OCI-LY1 (cell line): ENCODE measurements around the gene SYP.

Experiments used
- H2AFZ ChIP-seq: fragments of 200-600 bp; sonication (generic), shearing (Covaris generic); 2 replicates; pipeline ENCODE4 v1.6.0; 2014; ENCODE audit warnings: antibody characterized with exemption, mild to moderate bottlenecking, low read length
- H3F3A ChIP-seq: fragments of 200-600 bp; sonication (generic), shearing (Covaris generic); 2 replicates; pipeline ENCODE4 v1.6.0; 2014; ENCODE audit warnings: mild to moderate bottlenecking, antibody characterized with exemption, low read length, moderate library complexity; ENCODE audit not compliant: insufficient read depth
- H3K27ac ChIP-seq: fragments of 200-600 bp; sonication (generic); 2 replicates; pipeline ENCODE4 v1.5.1; 2014; ENCODE audit warnings: low read length, mixed run types, mild to moderate bottlenecking, low read depth; ENCODE audit not compliant: poor library complexity, severe bottlenecking
- H3K27me3 ChIP-seq: fragments of 200-600 bp; sonication (generic); 2 replicates; pipeline ENCODE4 v1.6.0; 2014; ENCODE audit warnings: antibody characterized with exemption, mild to moderate bottlenecking, low read length, moderate library complexity; ENCODE audit not compliant: insufficient read depth
- H3K36me3 ChIP-seq: fragments of 200-600 bp; sonication (generic); 2 replicates; pipeline ENCODE4 v1.6.1; 2014; ENCODE audit warnings: mild to moderate bottlenecking, antibody characterized with exemption, low read length, moderate library complexity, mixed read lengths; ENCODE audit not compliant: insufficient read depth
- H3K4me1 ChIP-seq: fragments of 200-600 bp; sonication (generic); 2 replicates; pipeline ENCODE4 v1.5.1; 2014; ENCODE audit warnings: mild to moderate bottlenecking, low read length, moderate library complexity; ENCODE audit not compliant: insufficient read depth, severe bottlenecking
- H3K4me2 ChIP-seq: fragments of 200-600 bp; sonication (generic), shearing (Covaris generic); 2 replicates; pipeline ENCODE4 v1.6.1; 2014; ENCODE audit warnings: low read length
- H3K4me3 ChIP-seq: fragments of 200-600 bp; sonication (generic); 2 replicates; pipeline ENCODE4 v1.5.1; 2014; ENCODE audit warnings: low read length, low read depth, mild to moderate bottlenecking, mixed read lengths; ENCODE audit not compliant: poor library complexity, severe bottlenecking
- H3K79me2 ChIP-seq: fragments of 200-600 bp; shearing (Covaris generic); 2 replicates; pipeline ENCODE4 v1.6.1; 2016; ENCODE audit warnings: mixed run types, low read length, mixed read lengths; ENCODE audit not compliant: insufficient read depth
- H3K9ac ChIP-seq: fragments of 200-600 bp; sonication (generic), shearing (Covaris generic); 2 replicates; pipeline ENCODE4 v1.6.1; 2014; ENCODE audit warnings: mild to moderate bottlenecking, low read length, mixed read lengths
- H3K9me2 ChIP-seq: fragments of 200-600 bp; sonication (generic), shearing (Covaris generic); 2 replicates; pipeline ENCODE4 v1.6.1; 2014; ENCODE audit warnings: low read depth, mild to moderate bottlenecking, low read length, mixed read lengths
- H3K9me3 ChIP-seq: fragments of 200-600 bp; shearing (Covaris generic); 2 replicates; pipeline ENCODE4 v1.6.1; 2014; ENCODE audit warnings: low read length, mixed read lengths
- H4K20me1 ChIP-seq: fragments of 200-600 bp; sonication (generic), shearing (Covaris generic); 2 replicates; pipeline ENCODE4 v1.6.0; 2016; ENCODE audit warnings: mild to moderate bottlenecking, low read length; ENCODE audit not compliant: insufficient read depth
- EZH2 ChIP-seq: fragments of 200-600 bp; sonication (generic), shearing (Covaris generic); IDR thresholded peaks from 2 replicates; pipeline ENCODE4 v1.8.0; 2017; ENCODE audit warnings: borderline replicate concordance, mixed run types, mild to moderate bottlenecking, antibody characterized with exemption, low read length, moderate library complexity, mixed read lengths
- TF ChIP-seq, protein P1 (sequence below): fragments of 200-600 bp; sonication (generic), shearing (Covaris generic); IDR thresholded peaks from 2 replicates; pipeline ENCODE4 v1.5.1; 2017; ENCODE audit warnings: mild to moderate bottlenecking, antibody characterized with exemption, low read length, moderate library complexity, mixed read lengths

The SYP gene

DNA sequence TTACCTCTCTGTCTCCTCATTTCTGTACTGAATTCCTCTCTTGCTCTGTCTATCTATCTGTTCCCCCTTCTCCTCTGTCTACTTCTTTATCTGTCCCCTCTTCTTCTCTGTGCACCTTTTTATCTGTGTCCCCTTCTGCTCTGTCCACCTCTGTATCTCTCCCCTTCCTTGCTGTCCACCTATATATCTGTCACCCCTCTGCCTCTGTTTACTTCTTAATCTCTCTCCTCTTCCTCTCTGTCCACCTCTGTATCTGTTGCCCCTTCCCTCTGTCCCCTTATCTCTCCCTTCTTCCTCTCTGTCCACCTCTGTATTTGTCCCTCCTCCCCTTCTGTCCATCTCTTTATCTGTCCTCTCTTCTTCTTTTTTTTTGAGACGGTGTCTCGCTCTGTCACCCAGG lies 44.2 kb upstream of the SYP start:
- Histone ChIP-seq H3K4me2 (no peak overlapping the region), H3K4me3 (no peak overlapping the region)

DNA sequence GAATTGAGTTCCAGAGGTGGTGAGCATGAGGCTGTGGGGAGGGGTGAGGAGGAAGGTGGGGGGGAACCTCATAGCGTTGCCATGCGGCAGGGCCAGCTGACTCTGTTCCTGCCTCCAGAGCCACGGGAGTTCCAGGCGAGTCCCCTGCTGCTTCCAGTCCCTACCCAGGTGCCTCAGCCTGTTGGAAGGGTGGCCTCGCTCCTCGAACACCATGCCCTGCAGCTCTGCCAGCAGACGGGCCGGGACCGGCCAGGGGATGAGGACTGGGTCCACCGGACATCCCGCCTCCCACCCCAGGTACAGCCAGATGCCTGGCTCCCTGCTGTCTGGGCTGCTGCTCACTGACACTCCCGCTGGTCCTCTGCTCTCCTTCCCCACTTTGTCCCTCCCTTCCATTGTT lies 43.2 kb upstream of the SYP start:
- Histone ChIP-seq H3F3A (no peaks in the 10 kb centered on the region), H3K27me3 (no peaks in the 10 kb centered on the region), H4K20me1 (no peaks in the 10 kb centered on the region), H3K4me2 (no peak overlapping the region), H3K4me1 (no peaks in the 10 kb centered on the region), H3K9me3 (no peaks in the 10 kb centered on the region), H3K79me2 (no peaks in the 10 kb centered on the region), H3K27ac (no peak overlapping the region), H3K4me3 (no peak overlapping the region), H3K9ac (no peak overlapping the region), H3K36me3 (peaks cover 14% of the 10 kb centered on the region), H3K9me2 (no peaks in the 10 kb centered on the region), H2AFZ (no peak overlapping the region)
- TF ChIP-seq, protein P1, sequence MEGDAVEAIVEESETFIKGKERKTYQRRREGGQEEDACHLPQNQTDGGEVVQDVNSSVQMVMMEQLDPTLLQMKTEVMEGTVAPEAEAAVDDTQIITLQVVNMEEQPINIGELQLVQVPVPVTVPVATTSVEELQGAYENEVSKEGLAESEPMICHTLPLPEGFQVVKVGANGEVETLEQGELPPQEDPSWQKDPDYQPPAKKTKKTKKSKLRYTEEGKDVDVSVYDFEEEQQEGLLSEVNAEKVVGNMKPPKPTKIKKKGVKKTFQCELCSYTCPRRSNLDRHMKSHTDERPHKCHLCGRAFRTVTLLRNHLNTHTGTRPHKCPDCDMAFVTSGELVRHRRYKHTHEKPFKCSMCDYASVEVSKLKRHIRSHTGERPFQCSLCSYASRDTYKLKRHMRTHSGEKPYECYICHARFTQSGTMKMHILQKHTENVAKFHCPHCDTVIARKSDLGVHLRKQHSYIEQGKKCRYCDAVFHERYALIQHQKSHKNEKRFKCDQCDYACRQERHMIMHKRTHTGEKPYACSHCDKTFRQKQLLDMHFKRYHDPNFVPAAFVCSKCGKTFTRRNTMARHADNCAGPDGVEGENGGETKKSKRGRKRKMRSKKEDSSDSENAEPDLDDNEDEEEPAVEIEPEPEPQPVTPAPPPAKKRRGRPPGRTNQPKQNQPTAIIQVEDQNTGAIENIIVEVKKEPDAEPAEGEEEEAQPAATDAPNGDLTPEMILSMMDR: no peak
- TF ChIP-seq EZH2: no peak

More for the DNA sequence above, 44.2 kb upstream of the SYP start:
- Histone ChIP-seq H3K9me3 (no peaks in the 10 kb centered on the region), H3K36me3 (peaks cover 16% of the 10 kb centered on the region), H3K27me3 (no peaks in the 10 kb centered on the region), H3K27ac (no peak overlapping the region), H2AFZ (no peak overlapping the region), H3F3A (no peaks in the 10 kb centered on the region), H4K20me1 (no peaks in the 10 kb centered on the region), H3K9me2 (no peaks in the 10 kb centered on the region), H3K4me1 (no peaks in the 10 kb centered on the region), H3K9ac (no peak overlapping the region), H3K79me2 (no peaks in the 10 kb centered on the region)
- no peak for TF ChIP-seq EZH2
- TF ChIP-seq, protein P1: no peak

DNA sequence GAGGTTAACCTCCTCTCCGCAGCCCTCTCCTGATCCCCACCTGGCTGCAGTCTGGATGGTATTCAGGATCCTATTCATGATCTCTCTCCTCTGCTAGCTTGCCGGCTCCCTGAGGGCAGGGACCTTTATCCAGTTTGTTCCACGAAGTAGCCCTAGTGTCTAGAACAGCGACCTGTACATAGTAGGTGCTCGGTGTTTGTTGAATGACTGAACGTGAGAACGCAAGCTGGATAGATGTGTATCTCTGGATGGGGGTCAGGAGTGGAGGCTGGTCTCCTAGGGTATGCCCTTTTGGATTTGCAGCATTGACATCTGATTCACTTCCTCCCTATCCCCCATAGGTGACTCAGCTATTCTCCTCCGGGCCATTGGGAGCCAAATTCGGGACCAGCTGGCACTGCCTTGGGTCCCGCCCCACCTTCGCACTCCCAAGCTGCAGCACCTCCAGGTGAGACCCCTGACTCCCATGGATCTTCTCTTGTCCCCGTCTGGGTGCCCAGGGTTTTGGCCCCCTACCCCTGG lies 42.6 kb upstream of the SYP start:
- no peaks in the 10 kb centered on the region for H3K9me3 ChIP-seq
- no peaks in the 10 kb centered on the region for H3K9me2 ChIP-seq
- H3K4me3 ChIP-seq: no peak overlapping the region
- no peak overlapping the region for H3K9ac ChIP-seq
- no peak overlapping the region for H3K27ac ChIP-seq
- no peak overlapping the region for H2AFZ ChIP-seq
- H3K4me2 ChIP-seq: no peak overlapping the region
- no peaks in the 10 kb centered on the region for H3K79me2 ChIP-seq
- no peaks in the 10 kb centered on the region for H3K4me1 ChIP-seq
- TF ChIP-seq EZH2: no peak
- TF ChIP-seq, protein P1: no peak
- peaks cover 14% of the 10 kb centered on the region for H3K36me3 ChIP-seq
- no peaks in the 10 kb centered on the region for H4K20me1 ChIP-seq
- no peaks in the 10 kb centered on the region for H3F3A ChIP-seq
- H3K27me3 ChIP-seq: no peaks in the 10 kb centered on the region
